Measurements from ENCODE around the gene GNAZ. TPM values are rescaled to one million over a fixed set of nuclear protein-coding genes. Genes with fewer than 3 reads are reported as not detected.

Gene GNAZ
- total RNA-seq, 1 experiment from 2014 or later = 1.2 TPM

DNA sequence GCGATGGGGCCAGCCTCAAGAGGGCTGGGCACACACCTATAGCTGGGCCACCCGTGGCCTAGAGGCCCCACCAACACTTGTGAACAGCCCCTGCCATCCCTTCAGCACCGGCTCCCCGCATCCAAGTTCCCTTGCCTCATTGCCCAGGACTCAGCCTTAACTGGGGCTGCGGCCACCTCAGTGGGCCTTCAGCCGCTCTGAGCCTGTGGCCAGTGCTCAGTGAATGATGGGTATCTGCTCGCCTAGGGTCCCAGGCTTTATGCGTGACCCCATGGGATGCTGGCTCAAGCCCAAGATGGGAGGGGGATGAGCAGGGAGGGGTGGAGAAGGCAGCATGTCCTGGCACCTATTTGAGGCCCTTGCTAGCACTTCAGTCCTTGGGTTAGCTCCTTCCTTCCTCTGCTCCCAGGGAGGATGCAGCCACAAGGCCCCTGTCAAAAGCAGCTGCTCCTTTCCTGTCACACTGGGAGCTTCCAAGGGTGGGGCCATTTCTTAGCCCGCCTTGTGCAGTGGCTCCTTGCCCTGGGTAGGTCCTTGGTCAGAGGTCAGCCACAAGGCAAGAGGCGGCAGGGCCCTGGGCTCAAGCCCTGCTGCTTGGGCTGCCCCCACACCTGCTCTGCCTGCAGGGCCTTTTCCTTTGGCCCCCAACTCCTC lies 31.8 kb downstream of the GNAZ start:
- Histone ChIP-seq H3K4me2 (no peak overlapping the region), H3K4me3 (no peak overlapping the region), H3K4me1 (replicated peaks; ENCODE audit: insufficient read depth) (no peaks in the 10 kb centered on the region), H3K27me3 (ENCODE audit: insufficient read depth, low read depth) (peaks cover 65% of the 10 kb centered on the region), H4K20me1 (ENCODE audit: insufficient read depth) (no peaks in the 10 kb centered on the region), H2AFZ (no peak overlapping the region), H3K9me2 (ENCODE audit: insufficient read depth) (no peaks in the 10 kb centered on the region), H3K9me3 (ENCODE audit: insufficient read depth, low read depth) (no peaks in the 10 kb centered on the region), H3K79me2 (ENCODE audit: low read depth) (no peaks in the 10 kb centered on the region), H3F3A (ENCODE audit: insufficient read depth, low read depth) (no peaks in the 10 kb centered on the region), H3K27ac (no peak overlapping the region), H3K36me3 (ENCODE audit: low read depth) (no peaks in the 10 kb centered on the region)
- no TSS peak for BruUV-seq (replicated peaks)
- TF ChIP-seq, protein P1, sequence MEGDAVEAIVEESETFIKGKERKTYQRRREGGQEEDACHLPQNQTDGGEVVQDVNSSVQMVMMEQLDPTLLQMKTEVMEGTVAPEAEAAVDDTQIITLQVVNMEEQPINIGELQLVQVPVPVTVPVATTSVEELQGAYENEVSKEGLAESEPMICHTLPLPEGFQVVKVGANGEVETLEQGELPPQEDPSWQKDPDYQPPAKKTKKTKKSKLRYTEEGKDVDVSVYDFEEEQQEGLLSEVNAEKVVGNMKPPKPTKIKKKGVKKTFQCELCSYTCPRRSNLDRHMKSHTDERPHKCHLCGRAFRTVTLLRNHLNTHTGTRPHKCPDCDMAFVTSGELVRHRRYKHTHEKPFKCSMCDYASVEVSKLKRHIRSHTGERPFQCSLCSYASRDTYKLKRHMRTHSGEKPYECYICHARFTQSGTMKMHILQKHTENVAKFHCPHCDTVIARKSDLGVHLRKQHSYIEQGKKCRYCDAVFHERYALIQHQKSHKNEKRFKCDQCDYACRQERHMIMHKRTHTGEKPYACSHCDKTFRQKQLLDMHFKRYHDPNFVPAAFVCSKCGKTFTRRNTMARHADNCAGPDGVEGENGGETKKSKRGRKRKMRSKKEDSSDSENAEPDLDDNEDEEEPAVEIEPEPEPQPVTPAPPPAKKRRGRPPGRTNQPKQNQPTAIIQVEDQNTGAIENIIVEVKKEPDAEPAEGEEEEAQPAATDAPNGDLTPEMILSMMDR (conservative IDR thresholded peaks at IDR 0.05) = no peak
- TF ChIP-seq EZH2 (IDR thresholded peaks at IDR 0.05; ENCODE audit: low read depth) = no peak
- POLR2A ChIA-PET (ENCODE audit: unreplicated experiment) = no interaction called here
- CTCF ChIA-PET = no interaction called here
- intact Hi-C loops (cut with micrococcal nuclease; ENCODE audit: unreplicated experiment) = no loop called here
- no peak for DNase-seq

DNA sequence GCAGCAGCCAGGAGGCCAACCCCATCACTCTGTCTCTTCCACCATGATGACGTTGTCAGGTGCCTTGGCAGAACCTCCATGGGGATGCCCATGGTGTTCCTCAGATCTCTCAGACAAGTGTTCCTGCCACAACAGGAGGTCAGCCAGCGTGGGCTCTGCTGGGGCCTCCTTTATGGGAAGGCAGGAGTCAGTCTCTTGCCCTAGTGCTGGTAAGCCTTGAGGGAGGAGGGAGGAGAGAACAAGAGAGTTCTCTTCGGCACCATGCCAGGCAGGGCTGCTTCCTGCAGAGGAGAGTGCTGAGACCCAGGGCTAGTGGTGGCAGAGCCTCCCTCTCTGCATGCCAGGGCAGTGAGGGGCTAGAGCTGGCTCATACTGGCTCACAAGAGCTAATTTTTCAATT lies 32.5 kb downstream of the GNAZ start:
- CTCF ChIA-PET = no interaction called here

DNA sequence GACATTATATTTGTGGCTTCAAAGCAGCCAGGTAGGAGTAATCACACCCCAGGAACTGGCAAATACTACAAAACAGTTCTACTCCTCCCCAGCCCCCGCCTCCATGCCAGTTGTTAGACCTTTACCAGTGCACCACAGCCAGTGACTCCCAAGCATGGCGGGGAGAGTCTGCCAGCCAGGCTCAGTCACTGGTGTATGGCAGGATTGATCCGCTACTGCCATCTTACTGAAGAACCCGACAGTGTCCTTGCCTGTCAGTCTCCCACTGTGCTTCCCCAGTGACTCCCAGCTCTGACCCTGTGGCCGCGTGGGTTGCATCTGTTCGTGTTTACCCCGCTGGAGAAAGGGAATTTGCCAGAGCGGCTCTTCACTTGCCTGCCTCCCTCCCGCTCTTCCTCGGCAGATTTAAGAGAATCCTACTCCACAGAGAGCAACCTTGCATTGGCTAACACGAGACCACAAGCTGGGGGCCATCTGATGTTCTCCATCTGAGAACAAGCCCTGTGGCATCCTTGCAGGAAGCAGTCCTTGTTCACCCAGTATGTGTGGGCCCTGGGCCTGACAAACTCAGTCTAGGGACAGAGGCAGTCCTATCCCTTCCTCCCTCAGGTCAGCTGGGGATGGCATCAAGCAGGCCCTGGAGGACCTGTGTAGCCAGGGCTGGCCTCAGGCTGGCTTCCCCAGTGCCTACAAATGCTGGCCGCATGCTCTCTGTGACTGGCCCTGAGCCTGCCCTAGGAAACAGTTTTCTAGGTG lies 33.1 kb downstream of the GNAZ start:
- BruUV-seq (replicated peaks) = no TSS peak
- Histone ChIP-seq H3F3A (ENCODE audit: insufficient read depth, low read depth) (no peaks in the 10 kb centered on the region), H3K4me1 (replicated peaks; ENCODE audit: insufficient read depth) (no peaks in the 10 kb centered on the region), H4K20me1 (ENCODE audit: insufficient read depth) (no peaks in the 10 kb centered on the region), H3K36me3 (ENCODE audit: low read depth) (no peaks in the 10 kb centered on the region), H3K27ac (no peak overlapping the region), H3K79me2 (ENCODE audit: low read depth) (no peaks in the 10 kb centered on the region), H3K9me2 (ENCODE audit: insufficient read depth) (no peaks in the 10 kb centered on the region), H3K27me3 (ENCODE audit: insufficient read depth, low read depth) (peaks cover 63% of the 10 kb centered on the region), H3K4me3 (no peak overlapping the region), H3K4me2 (no peak overlapping the region), H3K9me3 (ENCODE audit: insufficient read depth, low read depth) (no peaks in the 10 kb centered on the region), H2AFZ (no peak overlapping the region)
- TF ChIP-seq, protein P1 (conservative IDR thresholded peaks at IDR 0.05) = no peak
- no peak for TF ChIP-seq EZH2 (IDR thresholded peaks at IDR 0.05; ENCODE audit: low read depth)
- CTCF ChIA-PET = no interaction called here
- POLR2A ChIA-PET (ENCODE audit: unreplicated experiment) = no interaction called here
- DNase-seq = no peak
- intact Hi-C loops (cut with micrococcal nuclease; ENCODE audit: unreplicated experiment) = no loop called here

More for the DNA sequence above, 32.5 kb downstream of the GNAZ start:
- Histone ChIP-seq H3K9me3 (ENCODE audit: insufficient read depth, low read depth) (no peaks in the 10 kb centered on the region), H3K4me2 (no peak overlapping the region), H3K79me2 (ENCODE audit: low read depth) (no peaks in the 10 kb centered on the region), H4K20me1 (ENCODE audit: insufficient read depth) (no peaks in the 10 kb centered on the region), H3K9me2 (ENCODE audit: insufficient read depth) (no peaks in the 10 kb centered on the region), H2AFZ (no peak overlapping the region), H3K4me3 (no peak overlapping the region), H3K27ac (no peak overlapping the region), H3K36me3 (ENCODE audit: low read depth) (no peaks in the 10 kb centered on the region), H3K4me1 (replicated peaks; ENCODE audit: insufficient read depth) (no peaks in the 10 kb centered on the region), H3K27me3 (ENCODE audit: insufficient read depth, low read depth) (peaks cover 65% of the 10 kb centered on the region), H3F3A (ENCODE audit: insufficient read depth, low read depth) (no peaks in the 10 kb centered on the region)
- no peak for DNase-seq
- intact Hi-C loops (cut with micrococcal nuclease; ENCODE audit: unreplicated experiment) = no loop called here
- POLR2A ChIA-PET (ENCODE audit: unreplicated experiment) = no interaction called here
- TF ChIP-seq, protein P1 (conservative IDR thresholded peaks at IDR 0.05) = no peak
- no peak for TF ChIP-seq EZH2 (IDR thresholded peaks at IDR 0.05; ENCODE audit: low read depth)
- BruUV-seq (replicated peaks) = no TSS peak
